Embryonic facial prominence (tissue), 1 donor: ENCODE measurements around the gene MARCHF10.
A peak's percentile ranks its signal among the peaks of the same experiment; 100 is the strongest.
"Not testable (repeated sequence)": the region's sequence is repeated elsewhere in the genome, so short reads cannot be mapped to it uniquely, and the experiment has no call there.

Experiments used
- DNase-seq: peaks from one replicate; pipeline ENCODE4 v3.0.0-alpha.2; 2016; ENCODE audit errors: extremely low spot score

MARCHF10 gene

GRCh38 chr17:62790564-62790986, 17.5 kb downstream of the MARCHF10 start:
- DNase-seq = no peak

- no peak for DNase-seq
Measured at GRCh38 chr17:62787366-62787765, 20.7 kb downstream of the MARCHF10 start.

- DNase-seq = no peak
Measured at GRCh38 chr17:62786646-62787045, 21.5 kb downstream of the MARCHF10 start.

- DNase-seq = not testable (repeated sequence)
Measured at GRCh38 chr17:62785983-62786382, 22.1 kb downstream of the MARCHF10 start.

- DNase-seq = no peak
Measured at GRCh38 chr17:62782730-62783270, 25.3 kb downstream of the MARCHF10 start.

DNA sequence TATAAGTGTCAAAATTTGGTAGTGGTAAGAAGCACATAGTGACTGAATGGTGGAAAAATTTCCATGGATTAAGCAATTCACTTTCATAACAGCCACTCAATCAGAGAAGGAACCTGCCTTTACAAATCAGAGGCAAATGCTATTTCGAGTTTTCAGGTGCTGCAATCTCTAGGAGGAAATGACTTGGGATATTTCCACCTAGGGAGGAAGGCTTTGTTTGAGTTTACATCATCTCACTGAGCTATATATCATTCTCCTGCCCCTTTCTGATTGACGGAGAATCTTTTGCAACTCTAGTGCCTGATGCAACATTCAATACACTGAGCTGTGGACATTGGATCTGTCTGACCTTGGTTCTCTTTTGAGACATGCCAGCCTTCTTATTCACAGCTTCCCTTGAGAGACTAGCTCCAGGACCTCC, 26.3 kb downstream of the MARCHF10 start:
- DNase-seq = no peak

DNA sequence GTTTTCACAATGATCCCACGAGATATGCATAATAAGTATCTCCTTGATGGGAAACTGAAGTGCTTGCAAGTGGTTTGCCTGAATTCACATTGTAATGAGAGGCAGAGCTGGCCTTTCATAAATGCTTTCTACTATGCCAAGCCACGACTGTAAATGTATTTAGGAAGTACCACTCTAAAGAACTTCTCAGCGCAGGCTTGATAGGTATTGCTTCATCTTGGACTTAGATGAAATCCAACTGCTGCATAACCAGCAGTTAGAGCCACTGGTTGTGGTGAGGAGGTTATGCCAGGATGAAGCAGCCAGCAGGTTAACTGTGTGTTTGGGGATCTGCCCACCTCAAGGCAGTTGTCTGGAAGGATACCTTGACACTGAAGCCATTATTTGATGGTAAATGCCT, 26.8 kb downstream of the MARCHF10 start:
- DNase-seq = no peak

- DNase-seq = no peak
Measured at GRCh38 chr17:62780951-62781350, 27.2 kb downstream of the MARCHF10 start.

DNA sequence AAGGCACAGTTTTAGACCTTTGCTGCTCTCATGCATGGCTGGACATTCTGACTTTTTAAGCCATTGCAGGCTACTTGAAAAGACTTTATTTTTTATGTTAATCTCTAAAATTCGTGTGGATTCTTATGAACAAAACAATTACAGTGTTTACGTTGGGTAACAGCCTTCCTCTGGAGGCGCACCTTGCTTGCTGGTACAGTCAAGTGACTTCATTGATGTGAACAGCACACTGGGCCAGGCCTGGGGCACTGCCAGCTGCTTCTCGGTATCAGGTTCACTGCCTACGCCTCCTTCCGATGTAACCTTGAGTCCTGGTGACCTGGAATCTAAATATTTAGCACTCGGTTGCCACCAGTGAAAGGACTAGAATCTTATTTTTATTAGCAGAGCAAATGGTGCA, 27.8 kb downstream of the MARCHF10 start:
- DNase-seq = no peak

- peak; percentile 71 for DNase-seq
Measured at GRCh38 chr17:62778990-62779681, 29.0 kb downstream of the MARCHF10 start.

- no peak for DNase-seq
Measured at GRCh38 chr17:62775876-62776275, 32.2 kb downstream of the MARCHF10 start.

- DNase-seq = no peak
Measured at GRCh38 chr17:62774338-62774737, 33.8 kb downstream of the MARCHF10 start.

- no peak for DNase-seq
Measured at GRCh38 chr17:62767997-62768396, 40.1 kb downstream of the MARCHF10 start.

- no peak for DNase-seq
Measured at GRCh38 chr17:62765351-62765750, 42.8 kb downstream of the MARCHF10 start.

DNA sequence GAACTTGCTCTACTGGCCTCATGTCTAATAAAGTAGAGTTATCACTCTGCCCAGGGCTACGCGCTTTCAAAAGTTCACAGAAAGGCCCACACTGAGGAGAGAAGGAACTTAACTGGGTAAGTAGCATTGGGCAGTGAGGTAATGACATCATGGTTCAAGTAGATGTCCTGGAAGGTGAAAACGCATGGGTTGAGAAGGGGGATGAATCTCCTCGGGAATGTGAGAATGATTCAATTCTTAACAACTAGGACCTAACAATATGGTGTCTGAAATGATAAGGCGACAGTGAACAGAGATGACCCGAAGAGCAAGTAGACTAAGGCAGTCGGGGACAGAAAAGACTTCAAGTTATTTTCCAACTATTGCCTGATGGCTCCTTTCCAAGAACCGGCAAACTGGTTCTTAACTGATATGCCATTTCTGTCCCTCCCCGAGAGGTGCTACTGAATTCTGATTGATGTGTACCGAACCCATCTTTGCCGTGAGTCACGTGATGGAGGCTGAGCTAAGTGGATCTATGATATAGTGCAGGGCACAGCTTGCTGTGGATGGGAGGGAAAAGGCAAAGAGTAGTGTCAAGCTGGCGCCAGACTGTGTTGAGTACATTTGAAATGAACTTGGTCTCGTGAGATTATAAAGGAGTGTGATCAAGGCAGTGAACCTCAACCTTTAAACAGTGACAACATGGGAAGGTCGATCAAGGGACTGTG, 44.1 kb downstream of the MARCHF10 start:
- DNase-seq = no peak

DNA sequence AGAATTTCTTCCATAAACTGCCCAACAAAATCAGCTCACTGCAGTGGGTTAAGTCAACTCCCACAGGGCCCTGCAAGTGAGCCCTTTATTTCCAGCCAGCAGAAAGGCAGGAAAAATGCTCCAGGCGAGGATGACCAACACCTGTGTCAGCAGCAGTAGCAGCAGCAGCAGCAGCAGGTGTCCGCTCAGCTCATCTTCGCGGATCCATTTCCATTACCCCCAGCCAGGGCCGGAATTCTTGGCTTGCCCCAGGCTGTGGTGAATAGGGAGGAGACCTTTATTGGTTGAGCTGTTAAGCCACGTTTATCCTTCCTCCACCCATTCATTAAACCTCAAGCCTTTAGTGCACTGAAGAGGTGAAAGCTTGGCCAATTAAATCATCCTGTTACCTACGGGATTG, 46.2 kb downstream of the MARCHF10 start:
- DNase-seq = no peak

DNA sequence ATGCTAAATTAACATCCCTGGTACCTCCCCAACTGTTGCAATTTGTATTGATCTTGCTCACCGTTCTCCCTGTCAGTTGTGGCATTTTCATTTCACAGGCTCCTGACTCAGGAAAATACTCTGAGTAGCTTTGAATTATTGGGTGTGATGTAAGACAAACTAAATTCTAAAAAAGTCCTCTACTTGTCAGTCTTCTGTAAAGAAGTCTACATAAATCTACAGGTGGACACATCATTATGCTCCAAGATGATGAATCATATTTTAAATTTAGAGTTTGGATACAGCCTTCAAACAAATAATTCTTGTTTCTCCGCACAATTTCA, 47.2 kb downstream of the MARCHF10 start:
- DNase-seq = no peak

GRCh38 chr17:62760059-62760944, 47.8 kb downstream of the MARCHF10 start:
- DNase-seq = no peak

GRCh38 chr17:62757500-62757951, 50.6 kb downstream of the MARCHF10 start:
- DNase-seq = no peak

- DNase-seq = no peak
Measured at GRCh38 chr17:62756198-62756597, 51.9 kb downstream of the MARCHF10 start.

DNA sequence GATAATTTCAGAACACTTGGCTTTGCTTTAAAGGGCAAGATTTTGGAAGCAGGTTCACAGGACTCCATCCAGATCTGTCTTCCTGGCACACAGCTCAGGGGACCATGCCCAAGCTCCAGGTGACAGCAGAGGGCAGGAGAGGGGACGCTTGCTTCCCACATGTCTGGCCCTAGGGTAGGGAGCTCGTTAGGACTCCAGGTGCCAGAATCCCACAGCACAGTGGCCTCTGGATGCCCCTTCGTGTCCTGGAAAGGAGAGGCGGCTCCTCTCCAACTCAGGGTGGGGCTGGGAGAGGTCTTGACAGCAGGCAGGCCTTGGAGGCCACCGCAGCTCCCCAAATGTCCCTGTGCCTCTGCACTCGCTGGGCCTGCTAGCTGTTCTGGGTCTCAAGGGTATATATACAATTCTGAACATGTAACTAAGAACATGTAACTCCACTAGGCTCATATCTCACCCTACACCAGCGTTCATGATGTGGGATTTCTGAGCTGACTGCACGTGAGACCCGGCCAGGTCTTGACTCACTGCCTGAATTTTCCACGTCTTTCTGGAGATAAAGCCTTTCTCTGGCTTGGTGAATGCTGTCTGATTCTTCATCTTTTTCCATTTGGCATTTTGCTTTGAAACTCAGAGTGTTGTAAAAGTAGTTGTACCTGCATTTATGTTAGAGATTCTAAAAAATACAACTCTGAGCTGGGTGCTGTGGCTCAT, 52.8 kb downstream of the MARCHF10 start:
- DNase-seq = no peak

DNA sequence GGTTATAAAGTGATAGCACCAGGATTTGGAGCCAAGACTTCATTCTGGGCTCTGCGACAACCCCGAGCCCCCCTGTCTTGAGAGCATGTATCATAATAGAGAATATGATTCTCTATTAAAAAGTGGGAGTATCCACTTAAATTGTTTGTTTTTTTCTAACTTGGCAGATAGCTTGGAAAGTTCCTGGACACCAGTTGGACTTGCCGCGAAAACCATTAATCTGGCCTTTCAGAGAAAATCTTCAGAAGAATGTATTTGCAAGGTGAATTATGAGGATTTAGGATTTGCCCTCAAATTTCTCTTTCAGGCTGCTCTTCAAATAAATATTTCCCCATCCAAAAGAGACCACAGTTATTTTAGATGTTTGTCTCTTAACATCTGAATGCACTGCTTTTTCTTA, 53.5 kb downstream of the MARCHF10 start:
- DNase-seq = no peak
